ENCODE results near the gene SLC1A2.

The SLC1A2 gene

DNA sequence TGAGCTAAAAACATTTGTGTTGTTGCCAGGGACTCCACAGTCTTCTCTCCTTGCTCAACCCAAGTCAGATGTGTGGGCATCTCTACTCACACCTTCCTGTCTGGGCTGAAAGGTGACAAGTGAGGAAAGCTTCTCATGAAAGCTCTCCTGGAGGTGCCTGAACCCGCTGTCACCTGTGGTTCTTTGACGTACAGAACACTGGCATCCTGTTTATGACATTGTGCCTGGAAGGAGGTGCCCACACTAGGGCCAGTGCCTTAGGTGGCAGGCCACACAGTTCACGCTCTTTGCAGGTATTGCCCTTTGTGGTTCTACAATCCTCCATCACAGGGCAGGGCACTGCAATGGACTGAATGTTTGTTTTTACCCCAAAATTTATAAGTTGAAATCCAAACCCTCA is 171.9 kb downstream of the SLC1A2 start:
- no peak for TF ChIP-seq CTCF (IDR thresholded peaks at IDR 0.05)
- no peaks in the 10 kb centered on the region for H3K27me3 ChIP-seq
- H3K27ac ChIP-seq = no peak overlapping the region
- H3K36me3 ChIP-seq = no peaks in the 10 kb centered on the region
- peaks cover 6 to 8% of the 10 kb centered on the region in 2 experiments for H3K4me1 ChIP-seq (ENCODE audit: control insufficient read depth in 1 of 2, insufficient read depth in 1 of 2, low read depth in 1 of 2, low read length in 1 of 2)
- H3K9me3 ChIP-seq = no peaks in the 10 kb centered on the region
- H3K4me3 ChIP-seq (ENCODE audit: low read depth in 1 of 2, low read length in 1 of 2) = no peak overlapping the region

DNA sequence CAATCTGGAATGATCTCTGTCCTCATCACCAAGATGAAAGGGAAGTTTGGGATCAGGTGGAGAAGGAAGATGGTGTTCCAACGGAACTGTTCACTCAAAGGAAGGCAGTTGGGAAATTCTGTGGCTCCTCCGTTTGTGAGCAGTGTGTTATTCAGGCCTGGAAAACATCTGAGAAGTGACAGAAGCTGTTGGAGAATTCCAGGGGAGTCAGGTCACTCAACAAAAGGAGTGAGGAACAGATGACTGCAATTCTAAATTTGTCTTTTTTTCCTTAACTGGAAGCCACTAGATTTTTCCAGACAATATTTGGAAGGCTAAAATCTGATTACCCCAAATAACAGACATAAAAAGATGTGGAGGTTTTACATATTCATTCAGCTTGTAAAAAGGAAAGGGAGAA is 172.6 kb downstream of the SLC1A2 start:
- no peaks in the 10 kb centered on the region for H3K36me3 ChIP-seq
- H3K4me1 ChIP-seq (ENCODE audit: control insufficient read depth in 1 of 2, insufficient read depth in 1 of 2, low read depth in 1 of 2, low read length in 1 of 2) = peaks cover 6 to 8% of the 10 kb centered on the region in 2 experiments
- no peak for TF ChIP-seq CTCF (IDR thresholded peaks at IDR 0.05)
- no peaks in the 10 kb centered on the region for H3K27me3 ChIP-seq
- no peak overlapping the region for H3K4me3 ChIP-seq (ENCODE audit: low read depth in 1 of 2, low read length in 1 of 2)
- H3K27ac ChIP-seq = no peak overlapping the region
- H3K9me3 ChIP-seq = no peaks in the 10 kb centered on the region

DNA sequence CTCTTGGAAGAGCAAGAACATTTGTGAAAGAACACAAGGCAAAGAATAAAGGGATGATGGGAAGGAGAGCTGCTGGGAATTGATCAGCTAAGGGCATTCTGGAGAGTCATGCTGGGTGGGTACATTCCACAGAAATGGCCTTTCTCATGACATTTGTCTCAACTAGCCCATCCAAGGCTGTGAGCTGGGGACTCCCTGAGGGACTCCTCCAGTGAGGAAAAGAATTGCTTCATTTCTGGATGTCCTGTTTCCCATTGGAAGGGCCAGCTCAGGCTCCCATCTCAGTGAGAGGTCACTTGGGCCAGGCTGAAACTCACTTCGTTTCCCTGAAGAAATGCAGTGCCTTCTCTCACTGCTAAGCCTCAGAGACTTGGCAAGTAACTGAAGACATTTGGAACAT is 173.6 kb downstream of the SLC1A2 start:
- Histone ChIP-seq H3K4me3 (ENCODE audit: low read depth in 1 of 2, low read length in 1 of 2) (no peak overlapping the region), H3K27me3 (no peaks in the 10 kb centered on the region), H3K36me3 (no peaks in the 10 kb centered on the region), H3K4me1 (ENCODE audit: control insufficient read depth in 1 of 2, insufficient read depth in 1 of 2, low read depth in 1 of 2, low read length in 1 of 2) (peaks cover 5 to 7% of the 10 kb centered on the region in 2 experiments), H3K27ac (no peak overlapping the region), H3K9me3 (no peaks in the 10 kb centered on the region)
- TF ChIP-seq CTCF (IDR thresholded peaks at IDR 0.05) = no peak

DNA sequence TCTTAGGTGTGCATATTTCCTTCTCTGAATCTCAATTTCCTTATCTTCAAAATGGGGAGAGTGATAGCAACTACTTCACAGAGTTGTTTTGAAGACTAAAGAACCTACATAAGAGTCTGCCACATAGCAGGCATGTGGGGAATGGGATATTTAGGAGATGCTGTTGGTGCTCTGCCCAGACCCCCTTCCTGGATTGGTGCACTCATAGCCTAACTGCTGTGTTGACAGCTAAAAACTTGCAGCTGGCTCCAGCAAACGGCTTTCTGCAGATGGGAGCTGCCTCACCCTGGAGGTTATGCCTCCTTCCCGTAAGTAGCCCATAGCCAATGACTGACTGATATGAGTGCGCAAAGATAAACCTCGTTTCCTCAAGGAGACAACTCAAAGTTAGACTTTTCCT is 174.3 kb downstream of the SLC1A2 start:
- H3K27me3 ChIP-seq = no peaks in the 10 kb centered on the region
- H3K9me3 ChIP-seq = no peaks in the 10 kb centered on the region
- no peaks in the 10 kb centered on the region for H3K4me1 ChIP-seq (ENCODE audit: control insufficient read depth in 1 of 2, insufficient read depth in 1 of 2, low read depth in 1 of 2, low read length in 1 of 2)
- no peak overlapping the region for H3K4me3 ChIP-seq (ENCODE audit: low read depth in 1 of 2, low read length in 1 of 2)
- TF ChIP-seq CTCF (IDR thresholded peaks at IDR 0.05) = no peak
- no peak overlapping the region for H3K27ac ChIP-seq
- H3K36me3 ChIP-seq = no peaks in the 10 kb centered on the region

GRCh38 chr11:35243774-35244173 is 175.6 kb downstream of the SLC1A2 start:
- Histone ChIP-seq H3K4me1 (ENCODE audit: control insufficient read depth in 1 of 2, insufficient read depth in 1 of 2, low read depth in 1 of 2, low read length in 1 of 2) (peaks cover 0 to 3% of the 10 kb centered on the region in 2 experiments), H3K4me3 (ENCODE audit: low read depth in 1 of 2, low read length in 1 of 2) (no peak overlapping the region), H3K9me3 (no peaks in the 10 kb centered on the region), H3K27ac (no peak overlapping the region), H3K27me3 (no peaks in the 10 kb centered on the region), H3K36me3 (no peaks in the 10 kb centered on the region)
- no peak for TF ChIP-seq CTCF (IDR thresholded peaks at IDR 0.05)
